Astrocyte of the cerebellum (primary cell): ENCODE measurements around the gene C5AR2.
"Not testable (repeated sequence)": the region's sequence is repeated elsewhere in the genome, so short reads cannot be mapped to it uniquely, and the experiment has no call there.

Experiments
- DNase-seq: peaks from one replicate; pipeline ENCODE4 v3.0.0-alpha.2; 2011; ENCODE audit warnings: low read depth
- H3K4me3 ChIP-seq: 2 replicates; pipeline ENCODE4 v1.5.1; 2011; ENCODE audit warnings: mild to moderate bottlenecking, low read depth, low read length, moderate library complexity
- in situ Hi-C: cut with HindIII; loops from 2 replicates; pipeline ENCODE4 v1.10.0; 2017; ENCODE audit warnings: low sequenced_read_pairs
- TF ChIP-seq, protein P1 (sequence below): IDR thresholded peaks from 2 replicates; pipeline ENCODE4 v1.5.1; 2012; ENCODE audit warnings: low read length, low read depth, moderate library complexity, mild to moderate bottlenecking; ENCODE audit errors: missing control alignments

C5AR2 gene

DNA sequence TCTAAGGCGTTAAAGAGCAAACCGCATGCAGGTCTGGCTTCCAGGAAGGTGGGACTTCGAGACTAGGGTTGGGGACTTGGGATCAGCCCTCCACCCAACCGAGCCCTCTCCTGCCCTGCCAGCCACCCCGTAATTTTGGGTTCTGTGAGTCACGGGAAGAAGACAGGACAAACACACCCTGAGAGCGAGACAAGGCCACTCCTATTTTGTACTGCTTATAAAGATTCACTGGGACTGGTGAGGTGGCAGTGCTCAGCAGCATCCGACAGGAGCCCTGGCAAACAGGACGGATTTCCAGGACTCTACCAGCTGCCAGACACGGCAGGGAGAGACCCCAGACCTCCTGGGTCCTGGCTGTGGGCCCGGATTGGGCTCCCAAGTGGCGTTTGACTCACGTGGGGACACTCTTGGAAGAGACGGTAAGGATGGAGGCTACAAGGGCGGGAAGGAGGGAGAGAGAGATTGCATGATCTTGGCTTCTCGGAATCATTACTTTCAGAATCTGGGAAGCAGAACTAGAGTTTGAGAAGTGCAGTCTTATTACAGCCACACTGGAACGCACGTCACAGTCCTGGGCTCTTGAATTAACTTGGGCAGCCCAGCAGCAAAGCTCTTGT, at the start of gene C5AR2:
Gene C5AR2 (plus strand): TSS at position 245 of the 617 bp plus-strand sequence. CDS start 8,625 bp downstream, outside the sequence.
- in situ Hi-C loops, result no loop called here
- DNase-seq, result no peak
- no peak within 1 kb of the TSS for H3K4me3 ChIP-seq
- TF ChIP-seq, protein P1, sequence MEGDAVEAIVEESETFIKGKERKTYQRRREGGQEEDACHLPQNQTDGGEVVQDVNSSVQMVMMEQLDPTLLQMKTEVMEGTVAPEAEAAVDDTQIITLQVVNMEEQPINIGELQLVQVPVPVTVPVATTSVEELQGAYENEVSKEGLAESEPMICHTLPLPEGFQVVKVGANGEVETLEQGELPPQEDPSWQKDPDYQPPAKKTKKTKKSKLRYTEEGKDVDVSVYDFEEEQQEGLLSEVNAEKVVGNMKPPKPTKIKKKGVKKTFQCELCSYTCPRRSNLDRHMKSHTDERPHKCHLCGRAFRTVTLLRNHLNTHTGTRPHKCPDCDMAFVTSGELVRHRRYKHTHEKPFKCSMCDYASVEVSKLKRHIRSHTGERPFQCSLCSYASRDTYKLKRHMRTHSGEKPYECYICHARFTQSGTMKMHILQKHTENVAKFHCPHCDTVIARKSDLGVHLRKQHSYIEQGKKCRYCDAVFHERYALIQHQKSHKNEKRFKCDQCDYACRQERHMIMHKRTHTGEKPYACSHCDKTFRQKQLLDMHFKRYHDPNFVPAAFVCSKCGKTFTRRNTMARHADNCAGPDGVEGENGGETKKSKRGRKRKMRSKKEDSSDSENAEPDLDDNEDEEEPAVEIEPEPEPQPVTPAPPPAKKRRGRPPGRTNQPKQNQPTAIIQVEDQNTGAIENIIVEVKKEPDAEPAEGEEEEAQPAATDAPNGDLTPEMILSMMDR, result no peak

DNA sequence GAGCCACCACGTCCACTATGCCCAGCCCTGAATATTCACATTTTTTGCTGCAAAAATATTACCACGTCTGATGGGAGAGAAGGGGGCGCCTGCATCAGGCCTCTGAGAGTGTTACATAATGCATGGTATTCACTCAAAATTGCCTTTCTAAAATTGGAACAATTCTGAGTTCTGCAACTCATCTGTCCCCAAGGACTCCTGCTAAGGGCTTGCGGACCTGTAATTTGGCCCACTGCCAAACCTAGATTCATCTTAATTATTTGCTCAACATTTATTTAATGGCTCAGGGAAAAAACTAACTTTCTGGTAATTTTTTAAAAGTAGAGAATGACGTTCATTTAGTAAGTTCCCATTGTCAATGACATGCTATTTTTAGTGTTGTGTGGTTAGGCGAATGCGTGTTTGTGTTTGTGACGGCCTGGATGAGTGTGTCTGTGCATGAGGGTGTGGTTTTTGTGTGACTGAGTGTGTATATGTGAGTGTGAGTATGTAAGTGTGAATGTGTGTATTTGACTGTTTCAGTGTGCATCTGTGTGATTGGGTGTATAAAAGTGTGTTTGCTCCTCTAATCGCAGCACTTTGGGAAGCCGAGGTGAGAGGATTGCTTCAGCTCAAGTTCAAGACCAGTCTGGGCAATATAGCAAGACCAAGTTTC, 48.4 kb upstream of the C5AR2 start:
- in situ Hi-C loops, result no loop called here
- TF ChIP-seq, protein P1, result no peak
- no peak for DNase-seq
- H3K4me3 ChIP-seq, result no peak overlapping the region

- TF ChIP-seq, protein P1, result peak; percentile 78
- in situ Hi-C loops, result no loop called here
- DNase-seq, result no peak
- no peak overlapping the region for H3K4me3 ChIP-seq
Observed at GRCh38 chr19:47284324-47284899, 47.6 kb upstream of the C5AR2 start.

- peak; percentile 67 for DNase-seq
- TF ChIP-seq, protein P1, result peak; percentile 69
- H3K4me3 ChIP-seq, result no peak overlapping the region
- in situ Hi-C loops, result no loop called here
Observed at GRCh38 chr19:47296036-47296435, 35.9 kb upstream of the C5AR2 start.

DNA sequence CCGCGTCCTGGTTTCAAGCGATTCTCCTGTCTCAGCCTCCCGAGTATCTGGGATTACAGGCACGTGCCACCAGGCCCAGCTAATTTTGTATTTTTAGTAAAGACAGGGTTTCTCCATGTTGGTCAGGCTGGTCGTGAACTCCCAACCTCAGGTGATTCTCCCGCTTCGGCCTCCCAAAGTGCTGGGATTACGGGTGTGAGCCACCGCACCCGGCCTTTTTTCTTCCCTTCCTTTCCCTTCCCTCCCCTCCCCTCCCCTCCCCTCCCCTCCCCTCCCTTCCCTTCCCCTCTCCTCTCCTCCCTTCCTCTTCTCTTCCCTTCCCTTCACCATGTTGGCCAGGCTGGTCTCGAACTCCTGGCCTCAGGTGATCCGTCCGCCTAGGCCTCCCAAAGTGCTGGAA, 31.1 kb upstream of the C5AR2 start:
- in situ Hi-C loops, H3K4me3 ChIP-seq, DNase-seq: not testable (repeated sequence)

DNA sequence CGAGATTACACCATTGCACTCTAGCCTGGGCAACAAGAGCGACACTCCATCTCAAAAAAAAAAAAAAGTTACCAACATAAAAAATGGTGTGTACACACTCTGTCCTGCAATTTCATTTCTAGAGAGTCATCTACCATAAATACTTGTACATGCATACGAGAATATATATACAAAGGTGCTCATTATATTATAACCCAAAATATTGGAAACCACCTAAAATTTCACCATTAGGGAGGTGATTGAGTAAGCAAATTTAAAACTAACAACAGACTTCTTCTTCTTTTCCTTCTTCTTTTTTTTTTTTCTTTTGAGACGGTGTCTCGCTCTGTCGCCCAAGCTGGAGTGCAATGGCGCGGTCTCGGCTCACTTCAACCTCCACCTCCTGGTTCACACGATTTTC, 29.7 kb upstream of the C5AR2 start:
- TF ChIP-seq, protein P1, result no peak
- in situ Hi-C loops, result no loop called here
- H3K4me3 ChIP-seq, result no peak overlapping the region
- DNase-seq, result no peak

GRCh38 chr19:47303966-47304365, 28.0 kb upstream of the C5AR2 start:
- TF ChIP-seq, protein P1, result no peak
- DNase-seq, result no peak
- in situ Hi-C loops, result no loop called here
- no peak overlapping the region for H3K4me3 ChIP-seq
